IMR-90 (cell line): Measurements from ENCODE around the gene PNMA8C. TPM values are rescaled to one million over a fixed set of nuclear protein-coding genes. Genes with fewer than 3 reads are reported as not detected.

Experiments used
- ATAC-seq: fragments of 200-7000 bp; cut with Tn5 transposase; 2 replicates; pipeline ENCODE4 v1.9.1; 2020; ENCODE audit warnings: low read depth, mild to moderate bottlenecking, moderate library complexity
- BruUV-seq: library from RNA; stranded (reverse); fragments of 400-500 nt; replicated peaks from 2 replicates; lab custom pipeline; 2021; lab: Mats Ljungman, UMichigan
- CTCF ChIA-PET: fragments of 300-600 bp; formaldehyde crosslinking; extraction: SDS; loops from one replicate; lab custom pipeline; 2021; ENCODE audit warnings: antibody characterized with exemption; lab: Yijun Ruan, JAX
- POLR2A ChIA-PET: fragments of 300-600 bp; sonication (Branson Sonifier 250); formaldehyde crosslinking; loops from one replicate; lab custom pipeline; 2022; ENCODE audit warnings: antibody characterized with exemption; ENCODE audit not compliant: unreplicated experiment; lab: Charles Lee
- DNase-seq: peaks from one replicate; pipeline ENCODE4 v3.0.0; 2013
- H2AFZ ChIP-seq: replicated peaks from 2 replicates; pipeline ENCODE3; 2013; ENCODE audit warnings: low read length, mild to moderate bottlenecking; ENCODE audit not compliant: poor library complexity
- H2AK5ac ChIP-seq: 2 replicates; pipeline ENCODE4 v1.6.1; 2013; ENCODE audit warnings: low read depth, low read length, inconsistent platforms
- H2AK9ac ChIP-seq: replicated peaks from 2 replicates; pipeline ENCODE3; 2013; ENCODE audit warnings: mild to moderate bottlenecking, low read depth, low read length, moderate library complexity; ENCODE audit not compliant: poor library complexity
- H2BK120ac ChIP-seq: 2 replicates; pipeline ENCODE4 v1.6.1; 2013; ENCODE audit warnings: low read depth, low read length, inconsistent platforms
- H2BK15ac ChIP-seq: 3 replicates; pipeline ENCODE4 v1.6.1; 2013; ENCODE audit warnings: low read depth, low read length, inconsistent platforms
- H2BK20ac ChIP-seq: 2 replicates; pipeline ENCODE4 v1.6.1; 2013; ENCODE audit warnings: low read depth, mild to moderate bottlenecking, inconsistent platforms, low read length, moderate library complexity
- H2BK5ac ChIP-seq: 2 replicates; pipeline ENCODE4 v1.6.1; 2013; ENCODE audit warnings: mild to moderate bottlenecking, low read depth, low read length, inconsistent platforms; ENCODE audit not compliant: poor library complexity, severe bottlenecking
- H3K14ac ChIP-seq: replicated peaks from 2 replicates; pipeline ENCODE4 v1.6.1; 2013; ENCODE audit warnings: low read depth, low read length, inconsistent platforms
- H3K18ac ChIP-seq: 2 replicates; pipeline ENCODE4 v1.6.1; 2013; ENCODE audit warnings: low read depth, low read length, control low read depth
- H3K23ac ChIP-seq: 2 replicates; pipeline ENCODE4 v1.6.1; 2013; ENCODE audit warnings: low read depth, low read length, inconsistent platforms
- H3K27ac ChIP-seq: 2 replicates; pipeline ENCODE4 v1.5.1; 2013; ENCODE audit warnings: mild to moderate bottlenecking, control low read depth, low read length; ENCODE audit not compliant: insufficient read depth
- H3K27me3 ChIP-seq: 2 replicates; pipeline ENCODE4 v1.6.1; 2013; ENCODE audit warnings: low read length; ENCODE audit not compliant: control insufficient read depth, insufficient read depth
- H3K36me3 ChIP-seq: 2 replicates; pipeline ENCODE4 v1.6.1; 2013; ENCODE audit warnings: low read length, mixed read lengths; ENCODE audit not compliant: control insufficient read depth, insufficient read depth
- H3K4ac ChIP-seq: 2 replicates; pipeline ENCODE4 v1.6.1; 2013; ENCODE audit warnings: low read depth, low read length, inconsistent platforms
- H3K4me1 ChIP-seq: 2 replicates; pipeline ENCODE4 v1.6.1; 2013; ENCODE audit warnings: low read length, mixed read lengths; ENCODE audit not compliant: control insufficient read depth, insufficient read depth
- H3K4me2 ChIP-seq: 2 replicates; pipeline ENCODE4 v1.6.1; 2013; ENCODE audit warnings: low read depth, mild to moderate bottlenecking, control low read depth, low read length, moderate library complexity
- H3K4me3 ChIP-seq: 2 replicates; pipeline ENCODE4 v1.5.1; 2013; ENCODE audit warnings: low read depth, mild to moderate bottlenecking, control low read depth, low read length, moderate library complexity; ENCODE audit not compliant: insufficient read depth
- H3K56ac ChIP-seq: 2 replicates; pipeline ENCODE4 v1.6.1; 2013; ENCODE audit warnings: low read length, inconsistent platforms; ENCODE audit not compliant: insufficient read depth; ENCODE audit errors: extremely low read depth
- H3K79me1 ChIP-seq, 2 experiments: 2 replicates each; pipeline ENCODE4 v1.6.1; 2013; ENCODE audit warnings: low read length in 2 of 2, inconsistent platforms in 1 of 2, low read depth in 1 of 2
- H3K9ac ChIP-seq: 2 replicates; pipeline ENCODE4 v1.6.1; 2013; ENCODE audit warnings: low read depth, low read length, control low read depth
- H3K9me1 ChIP-seq: 2 replicates; pipeline ENCODE4 v1.6.1; 2013; ENCODE audit warnings: low read length, inconsistent platforms; ENCODE audit not compliant: insufficient read depth
- H3K9me3 ChIP-seq: 2 replicates; pipeline ENCODE4 v1.6.1; 2013; ENCODE audit warnings: low read length; ENCODE audit not compliant: control insufficient read depth, insufficient read depth
- H4K20me1 ChIP-seq: 2 replicates; pipeline ENCODE4 v1.6.1; 2013; ENCODE audit warnings: low read length, inconsistent platforms; ENCODE audit not compliant: insufficient read depth
- H4K5ac ChIP-seq: 2 replicates; pipeline ENCODE4 v1.6.1; 2013; ENCODE audit warnings: mild to moderate bottlenecking, low read depth, low read length, control low read depth
- H4K8ac ChIP-seq, 2 experiments: 2 replicates each; pipeline ENCODE4 v1.6.1; 2013; ENCODE audit warnings: low read depth in 2 of 2, low read length in 2 of 2, control low read depth in 1 of 2, inconsistent platforms in 1 of 2
- H4K91ac ChIP-seq: 2 replicates; pipeline ENCODE4 v1.6.1; 2013; ENCODE audit warnings: low read depth, low read length, inconsistent platforms; ENCODE audit not compliant: insufficient read depth
- BHLHE40 ChIP-seq: fragments of 150-350 bp; IDR thresholded peaks from 2 replicates; pipeline ENCODE4 v1.6.1; 2016; ENCODE audit warnings: mild to moderate bottlenecking, low read depth, low read length
- CEBPB ChIP-seq: IDR thresholded peaks from 2 replicates; pipeline ENCODE4 v1.6.1; 2012; ENCODE audit warnings: low read depth, low read length, improper control_type of control experiment
- CHD1 ChIP-seq: IDR thresholded peaks from 2 replicates; pipeline ENCODE4 v1.6.1; 2012; ENCODE audit warnings: low read depth, low read length, improper control_type of control experiment
- CTCF ChIP-seq: conservative IDR thresholded peaks from 2 replicates; pipeline ENCODE4 v1.5.1; 2012; ENCODE audit warnings: mild to moderate bottlenecking, low read depth, low read length, improper control_type of control experiment
- ELK1 ChIP-seq: fragments of 150-350 bp; IDR thresholded peaks from 2 replicates; pipeline ENCODE4 v1.6.1; 2016; ENCODE audit warnings: low read depth, mild to moderate bottlenecking, low read length, moderate library complexity, borderline replicate concordance
- FOS ChIP-seq: fragments of 150-350 bp; IDR thresholded peaks from 2 replicates; pipeline ENCODE4 v1.6.1; 2016; ENCODE audit warnings: low read depth, low read length
- MAFK ChIP-seq: IDR thresholded peaks from 2 replicates; pipeline ENCODE4 v1.6.1; 2012; ENCODE audit warnings: low read depth, low read length, improper control_type of control experiment
- MAZ ChIP-seq: IDR thresholded peaks from 2 replicates; pipeline ENCODE4 v1.6.1; 2012; ENCODE audit warnings: low read depth, mild to moderate bottlenecking, low read length, improper control_type of control experiment, moderate library complexity, borderline replicate concordance
- NFE2L2 ChIP-seq: fragments of 150-350 bp; IDR thresholded peaks from 2 replicates; pipeline ENCODE4 v1.6.1; 2016; ENCODE audit warnings: low read depth, mild to moderate bottlenecking, low read length
- POLR2A ChIP-seq: IDR thresholded peaks from 2 replicates; pipeline ENCODE4 v1.6.1; 2012; ENCODE audit warnings: mild to moderate bottlenecking, low read depth, low read length
- RAD21 ChIP-seq: IDR thresholded peaks from 2 replicates; pipeline ENCODE4 v1.6.1; 2012; ENCODE audit warnings: low read length, improper control_type of control experiment
- RCOR1 ChIP-seq: IDR thresholded peaks from 2 replicates; pipeline ENCODE4 v1.6.1; 2012; ENCODE audit warnings: mild to moderate bottlenecking, low read length, improper control_type of control experiment; ENCODE audit not compliant: insufficient replicate concordance
- RFX5 ChIP-seq: IDR thresholded peaks from 2 replicates; pipeline ENCODE4 v1.8.0; 2012; ENCODE audit warnings: low read depth, mild to moderate bottlenecking, low read length, moderate library complexity
- SMC3 ChIP-seq: fragments of 150-350 bp; IDR thresholded peaks from 2 replicates; pipeline ENCODE4 v1.6.1; 2016; ENCODE audit warnings: low read depth, mild to moderate bottlenecking, antibody characterized with exemption, low read length, moderate library complexity
- USF2 ChIP-seq: fragments of 150-350 bp; IDR thresholded peaks from 2 replicates; pipeline ENCODE4 v1.6.1; 2017; ENCODE audit warnings: mild to moderate bottlenecking, antibody characterized with exemption, low read length, low read depth
- WGBS, 2 experiments: methylation state at CpG; one replicate each; pipeline versions ENCODE4 v1.1.5 to v1.1.7; 2013; ENCODE audit warnings: missing lambda C conversion rate in 2 of 2; ENCODE audit not compliant: insufficient read length in 1 of 2; ENCODE audit errors: extremely low coverage in 2 of 2; 5-methylcytosine and 5-hydroxymethylcytosine counted together
- dilution Hi-C: fragments of 300-500 bp; cut with HindIII; formaldehyde crosslinking; loops from one replicate; pipeline ENCODE4 v1.14.3; 2018; ENCODE audit warnings: low sequenced_read_pairs; ENCODE audit not compliant: unreplicated experiment
- in situ Hi-C: fragments of 300-500 bp; cut with MboI; formaldehyde crosslinking; loops from 3 replicates; pipeline ENCODE4 v1.14.3; 2019; ENCODE audit warnings: low sequenced_read_pairs, inconsistent platforms, mixed read lengths
- intact Hi-C: fragments of 100-400 bp; cut with micrococcal nuclease; formaldehyde crosslinking; loops from 2 replicates; pipeline ENCODE4 v1.10.0; 2022
- polyA plus RNA-seq, 3 experiments: library from polyadenylated mRNA; depleted of rRNA; stranded (reverse); fragments of >200 nt; gene quantifications; 2 replicates each; pipeline ENCODE4 v1.2.3, GENCODE V29; 2012; ENCODE audit warnings: low replicate concordance in 1 of 3
- total RNA-seq: library from RNA; depleted of rRNA; stranded (reverse); fragments of >200 nt; gene quantifications from 2 replicates; pipeline ENCODE4 v1.2.3, GENCODE V29; 2012

Gene PNMA8C
- total and polyA plus RNA-seq, 2 of the 4 experiments (the other 2 are of a cell fraction): 0.09 to 0.18 TPM

GRCh38 chr19:46412650-46413261, 16.0 kb downstream of the PNMA8C start:
- peak overlapping the region; percentile 69; the same call in 1 of the 2 replicates for H3K23ac ChIP-seq
- H3K14ac ChIP-seq: peak overlapping the region; percentile 46
- intact Hi-C loops (no loop called here), dilution Hi-C loops (no loop called here), in situ Hi-C loops (no loop called here)
- TSS peak; percentile 56 for BruUV-seq
- peak overlapping the region; percentile 84 for H3K27ac ChIP-seq
- H3K9me3 ChIP-seq: no peaks in the 10 kb centered on the region
- peak; percentile 1 for ATAC-seq
- peak overlapping the region; percentile 78 for H2AK9ac ChIP-seq
- peak overlapping the region; percentile 4 for H2BK120ac ChIP-seq
- peaks cover 7% of the 10 kb centered on the region for H4K20me1 ChIP-seq
- no peak overlapping the region for H2BK20ac ChIP-seq
- H2BK15ac ChIP-seq: peak overlapping the region; percentile 50; the same call in 2 of the 3 replicates
- 6% methylated on average over 7 of the region's 29 CpGs; no CpG with 5 or more reads in 1 of the 2 experiments for WGBS, 2 experiments
- H4K91ac ChIP-seq: peak overlapping the region; percentile 36
- H4K8ac ChIP-seq: peak overlapping the region; percentile 66 to 82
- peaks cover 3% of the 10 kb centered on the region; the same call in 1 of the 2 replicates for H3K27me3 ChIP-seq
- peak overlapping the region; percentile 61 for H3K18ac ChIP-seq
- H3K9me1 ChIP-seq: peaks cover 2% of the 10 kb centered on the region; the same call in 1 of the 2 replicates
- H2AFZ ChIP-seq: peak overlapping the region; percentile 94
- peak overlapping the region; percentile 52 for H2BK5ac ChIP-seq
- POLR2A ChIA-PET: no interaction called here
- peak overlapping the region; percentile 22; the same call in 1 of the 2 replicates for H3K56ac ChIP-seq
- H3K79me1 ChIP-seq: peaks cover 20 to 34% of the 10 kb centered on the region in 2 experiments; a peak in 3 of 4 replicates
- peak overlapping the region; percentile 94 for H2AK5ac ChIP-seq
- H3K4me2 ChIP-seq: peak overlapping the region; percentile 86
- H3K4me1 ChIP-seq: peaks cover 18% of the 10 kb centered on the region
- CTCF ChIA-PET: no interaction called here
- H3K36me3 ChIP-seq: peaks cover 6% of the 10 kb centered on the region; the same call in 1 of the 2 replicates
- peak overlapping the region; percentile 87 for H4K5ac ChIP-seq
- peak overlapping the region; percentile 82 for H3K9ac ChIP-seq
- peak overlapping the region; percentile 53 for H3K4ac ChIP-seq
- H3K4me3 ChIP-seq: peak overlapping the region; percentile 57
- no peak for DNase-seq
- TF ChIP-seq MAFK: no peak
- TF ChIP-seq SMC3: no peak
- no peak for TF ChIP-seq RCOR1
- no peak for TF ChIP-seq CHD1
- TF ChIP-seq ELK1: no peak
- no peak for TF ChIP-seq RFX5
- TF ChIP-seq FOS: no peak
- TF ChIP-seq CEBPB: no peak
- TF ChIP-seq NFE2L2: no peak
- no peak for TF ChIP-seq CTCF
- no peak for TF ChIP-seq RAD21
- TF ChIP-seq MAZ: no peak
- TF ChIP-seq POLR2A: no peak
- no peak for TF ChIP-seq USF2
- no peak for TF ChIP-seq BHLHE40
